Osteoblast (primary cell): ENCODE measurements around the gene WFDC13. TPM values are rescaled to one million over a fixed set of nuclear protein-coding genes. Genes with fewer than 3 reads are reported as not detected.

ENCODE experiments used
- DNase-seq: peaks from one replicate; pipeline ENCODE4 v3.0.0; 2011; ENCODE audit warnings: low spot score, mixed read lengths; ENCODE audit not compliant: insufficient read length; ENCODE audit errors: missing footprints
- H2AFZ ChIP-seq: 2 replicates; pipeline ENCODE4 v1.6.0; 2011; ENCODE audit warnings: mild to moderate bottlenecking, low read length
- H3K27ac ChIP-seq: 2 replicates; pipeline ENCODE4 v1.5.1; 2011; ENCODE audit warnings: mild to moderate bottlenecking, low read depth, low read length, moderate library complexity
- H3K27me3 ChIP-seq: 2 replicates; pipeline ENCODE4 v1.6.0; 2012; ENCODE audit warnings: mild to moderate bottlenecking, control low read depth, inconsistent platforms, low read length, moderate library complexity; ENCODE audit not compliant: insufficient read depth
- H3K36me3 ChIP-seq: 2 replicates; pipeline ENCODE4 v1.5.1; 2011; ENCODE audit warnings: mild to moderate bottlenecking, low read length, control low read depth, moderate library complexity; ENCODE audit not compliant: insufficient read depth
- H3K4me1 ChIP-seq: 2 replicates; pipeline ENCODE4 v1.5.1; 2011; ENCODE audit warnings: mild to moderate bottlenecking, low read length, control low read depth, moderate library complexity; ENCODE audit not compliant: insufficient read depth
- H3K4me2 ChIP-seq: 2 replicates; pipeline ENCODE4 v1.6.0; 2011; ENCODE audit warnings: mild to moderate bottlenecking, low read length; ENCODE audit not compliant: insufficient read depth
- H3K4me3 ChIP-seq: fragments of 200-600 bp; sonication (generic); 3 replicates; pipeline ENCODE4 v1.5.1; 2012; ENCODE audit warnings: mild to moderate bottlenecking, low read length, inconsistent platforms; ENCODE audit not compliant: insufficient read depth
- H3K79me2 ChIP-seq: 2 replicates; pipeline ENCODE4 v1.6.0; 2012; ENCODE audit warnings: mild to moderate bottlenecking, low read length, control low read depth, inconsistent platforms; ENCODE audit not compliant: insufficient read depth
- H3K9me3 ChIP-seq: 2 replicates; pipeline ENCODE4 v1.5.1; 2011; ENCODE audit warnings: low read depth, low read length, control low read depth
- H4K20me1 ChIP-seq: 2 replicates; pipeline ENCODE4 v1.6.0; 2012; ENCODE audit warnings: mild to moderate bottlenecking, low read length, control low read depth; ENCODE audit not compliant: insufficient read depth
- small RNA-seq: library from RNA; depleted of rRNA; stranded (forward); fragments of <200 nt; gene quantifications from one replicate; pipeline ENCODE3, GENCODE V24; 2012
- total RNA-seq: library from RNA; depleted of rRNA; stranded (reverse); fragments of >200 nt; gene quantifications from 2 replicates; pipeline ENCODE4 v1.2.3, GENCODE V29; 2012
- TF ChIP-seq, protein P1 (sequence below): IDR thresholded peaks from 2 replicates; pipeline ENCODE4 v1.5.1; 2011; ENCODE audit warnings: mild to moderate bottlenecking, low read depth, low read length, moderate library complexity; ENCODE audit errors: extremely low read depth

WFDC13 gene
- total RNA-seq, 1 donor = not detected

DNA sequence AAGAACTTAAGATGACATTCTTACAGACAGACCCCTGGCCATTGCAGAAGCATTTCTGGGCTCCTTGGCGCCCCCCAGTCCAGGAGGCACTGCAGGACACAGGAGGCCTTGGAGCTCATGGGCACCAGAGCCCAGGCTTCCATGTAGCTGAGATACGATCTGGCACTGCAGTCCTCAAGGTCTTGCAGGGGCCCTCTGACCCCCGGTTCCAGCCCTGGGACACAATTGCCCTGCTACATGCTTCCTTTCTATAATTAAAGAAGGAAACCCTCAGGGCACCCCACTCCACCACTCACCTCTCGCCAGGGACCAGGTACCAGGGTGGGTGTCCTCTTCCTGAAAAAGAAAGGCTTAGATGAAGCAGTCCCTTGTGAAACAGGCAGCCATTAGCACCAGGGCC is 56.3 kb downstream of the WFDC13 start:
- TF ChIP-seq, protein P1, sequence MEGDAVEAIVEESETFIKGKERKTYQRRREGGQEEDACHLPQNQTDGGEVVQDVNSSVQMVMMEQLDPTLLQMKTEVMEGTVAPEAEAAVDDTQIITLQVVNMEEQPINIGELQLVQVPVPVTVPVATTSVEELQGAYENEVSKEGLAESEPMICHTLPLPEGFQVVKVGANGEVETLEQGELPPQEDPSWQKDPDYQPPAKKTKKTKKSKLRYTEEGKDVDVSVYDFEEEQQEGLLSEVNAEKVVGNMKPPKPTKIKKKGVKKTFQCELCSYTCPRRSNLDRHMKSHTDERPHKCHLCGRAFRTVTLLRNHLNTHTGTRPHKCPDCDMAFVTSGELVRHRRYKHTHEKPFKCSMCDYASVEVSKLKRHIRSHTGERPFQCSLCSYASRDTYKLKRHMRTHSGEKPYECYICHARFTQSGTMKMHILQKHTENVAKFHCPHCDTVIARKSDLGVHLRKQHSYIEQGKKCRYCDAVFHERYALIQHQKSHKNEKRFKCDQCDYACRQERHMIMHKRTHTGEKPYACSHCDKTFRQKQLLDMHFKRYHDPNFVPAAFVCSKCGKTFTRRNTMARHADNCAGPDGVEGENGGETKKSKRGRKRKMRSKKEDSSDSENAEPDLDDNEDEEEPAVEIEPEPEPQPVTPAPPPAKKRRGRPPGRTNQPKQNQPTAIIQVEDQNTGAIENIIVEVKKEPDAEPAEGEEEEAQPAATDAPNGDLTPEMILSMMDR = no peak
- H3K27me3 ChIP-seq = no peaks in the 10 kb centered on the region
- H2AFZ ChIP-seq = no peak overlapping the region
- no peak for DNase-seq
- no peaks in the 10 kb centered on the region for H4K20me1 ChIP-seq
- H3K4me1 ChIP-seq = no peaks in the 10 kb centered on the region
- H3K4me2 ChIP-seq = no peak overlapping the region
- H3K36me3 ChIP-seq = no peaks in the 10 kb centered on the region
- no peak overlapping the region for H3K4me3 ChIP-seq
- no peaks in the 10 kb centered on the region for H3K79me2 ChIP-seq
- H3K9me3 ChIP-seq = no peaks in the 10 kb centered on the region
- H3K27ac ChIP-seq = no peak overlapping the region

Small RNA genes lying within 50 kb of the gene (small RNA-seq; reads per million reads assigned to genes)
- 0.22 reads per million for gene MIR3617
- gene SPINT5P = not detected

Other genes starting within 250 kb of the WFDC13 start
- not detected in 2 replicates for gene WFDC2, start 232.3 kb upstream of the WFDC13 start, total RNA-seq
- gene SPINT3, start 186.4 kb upstream of the WFDC13 start, total RNA-seq = not detected in 2 replicates
- not detected in 2 replicates for gene WFDC6, start 162.6 kb upstream of the WFDC13 start, total RNA-seq
- gene EPPIN, start 154.6 kb upstream of the WFDC13 start, total RNA-seq = not detected in 2 replicates
- gene WFDC8, start 122.8 kb upstream of the WFDC13 start, total RNA-seq = not detected in 2 replicates
- gene WFDC10A, start 72.3 kb upstream of the WFDC13 start, total RNA-seq = not detected in 2 replicates
- not detected in 2 replicates for gene WFDC9, start 70.8 kb upstream of the WFDC13 start, total RNA-seq
- not detected in 2 replicates for gene WFDC11, start 31.8 kb upstream of the WFDC13 start, total RNA-seq
- not detected in 2 replicates for gene WFDC10B, start 3.0 kb downstream of the WFDC13 start, total RNA-seq
- not detected in 2 replicates for gene SPINT4, start 20.3 kb downstream of the WFDC13 start, total RNA-seq
- not detected in 2 replicates for gene WFDC3, start 89.8 kb downstream of the WFDC13 start, total RNA-seq
- 12.7 and 15.6 TPM in 2 replicates for gene DNTTIP1, start 89.9 kb downstream of the WFDC13 start, total RNA-seq
- gene UBE2C, start 110.6 kb downstream of the WFDC13 start, total RNA-seq = 2.5 and 2.7 TPM in 2 replicates
- gene TNNC2, start 125.3 kb downstream of the WFDC13 start, total RNA-seq = 0.29 and 0.36 TPM in 2 replicates
- gene SNX21, start 131.8 kb downstream of the WFDC13 start, total RNA-seq = 69.0 and 101 TPM in 2 replicates
- gene ACOT8, start 155.4 kb downstream of the WFDC13 start, total RNA-seq = 29.8 and 31.8 TPM in 2 replicates
- gene ZSWIM3, start 155.6 kb downstream of the WFDC13 start, total RNA-seq = 4.7 and 5.3 TPM in 2 replicates
- gene ZSWIM1, start 179.2 kb downstream of the WFDC13 start, total RNA-seq = 7.6 and 8.8 TPM in 2 replicates
- 1.2 and 1.4 TPM in 2 replicates for gene SPATA25, start 185.6 kb downstream of the WFDC13 start, total RNA-seq
- 4.7 and 7.1 TPM in 2 replicates for gene NEURL2, start 189.2 kb downstream of the WFDC13 start, total RNA-seq
- gene CTSA, start 189.3 kb downstream of the WFDC13 start, total RNA-seq = 157 and 181 TPM in 2 replicates
- gene PLTP, start 210.1 kb downstream of the WFDC13 start, total RNA-seq = 15.3 and 21.7 TPM in 2 replicates
- 12.7 and 14.4 TPM in 2 replicates for gene PCIF1, start 232.6 kb downstream of the WFDC13 start, total RNA-seq